GM08714 (cell line): ENCODE data around the gene PLXNA4.

Source experiments
- H3K4me3 ChIP-seq: fragments of 200-500 bp; sonication (Bioruptor generic); 2 replicates; pipeline ENCODE4 v1.5.1; 2014; ENCODE audit warnings: mild to moderate bottlenecking, low read length, inconsistent platforms
- ZNF274 ChIP-seq: IDR thresholded peaks from 2 replicates; pipeline ENCODE4 v1.6.1; 2012; ENCODE audit warnings: mild to moderate bottlenecking, low read depth, low read length

PLXNA4 gene

GRCh38 chr7:132422502-132423111, 153.7 kb downstream of the PLXNA4 start:
- no peak for TF ChIP-seq ZNF274
- H3K4me3 ChIP-seq, result no peak overlapping the region

GRCh38 chr7:132420527-132420926, 155.7 kb downstream of the PLXNA4 start:
- H3K4me3 ChIP-seq, result no peak overlapping the region

GRCh38 chr7:132419542-132419941, 156.7 kb downstream of the PLXNA4 start:
- no peak overlapping the region for H3K4me3 ChIP-seq
- TF ChIP-seq ZNF274, result no peak

More at GRCh38 chr7:132420527-132420926, 155.7 kb downstream of the PLXNA4 start:
- TF ChIP-seq ZNF274, result no peak

GRCh38 chr7:132418840-132419239, 157.4 kb downstream of the PLXNA4 start:
- no peak overlapping the region for H3K4me3 ChIP-seq
- no peak for TF ChIP-seq ZNF274

GRCh38 chr7:132417103-132417906, 159.0 kb downstream of the PLXNA4 start:
- TF ChIP-seq ZNF274, result no peak
- no peak overlapping the region for H3K4me3 ChIP-seq

- TF ChIP-seq ZNF274, result no peak
- no peak overlapping the region for H3K4me3 ChIP-seq
These were observed 159.9 kb downstream of the PLXNA4 start for GRCh38 chr7:132416395-132416794.

- TF ChIP-seq ZNF274, result no peak
These were observed 161.0 kb downstream of the PLXNA4 start for GRCh38 chr7:132415259-132415658.

GRCh38 chr7:132414857-132415256, 161.4 kb downstream of the PLXNA4 start:
- no peak overlapping the region for H3K4me3 ChIP-seq
- no peak for TF ChIP-seq ZNF274

More at GRCh38 chr7:132415259-132415658, 161.0 kb downstream of the PLXNA4 start:
- no peak overlapping the region for H3K4me3 ChIP-seq

GRCh38 chr7:132412435-132412834, 163.8 kb downstream of the PLXNA4 start:
- no peak overlapping the region for H3K4me3 ChIP-seq
- TF ChIP-seq ZNF274, result no peak

- no peak overlapping the region for H3K4me3 ChIP-seq
- no peak for TF ChIP-seq ZNF274
These were observed 165.3 kb downstream of the PLXNA4 start for GRCh38 chr7:132410861-132411541.

- H3K4me3 ChIP-seq, result no peak overlapping the region
- TF ChIP-seq ZNF274, result no peak
These were observed 165.9 kb downstream of the PLXNA4 start for GRCh38 chr7:132410385-132410784.

- no peak overlapping the region for H3K4me3 ChIP-seq
- no peak for TF ChIP-seq ZNF274
These were observed 168.5 kb downstream of the PLXNA4 start for GRCh38 chr7:132407764-132408163.

GRCh38 chr7:132406039-132406438, 170.2 kb downstream of the PLXNA4 start:
- TF ChIP-seq ZNF274, result no peak
- no peak overlapping the region for H3K4me3 ChIP-seq

GRCh38 chr7:132404261-132404660, 172.0 kb downstream of the PLXNA4 start:
- no peak overlapping the region for H3K4me3 ChIP-seq

More at GRCh38 chr7:132404261-132404660, 172.0 kb downstream of the PLXNA4 start:
- no peak for TF ChIP-seq ZNF274
